KOPT-K1 (cell line): ENCODE data around the gene MYO1B.

Source experiments
- H3K27ac ChIP-seq: fragments of 200-600 bp; sonication (generic); 2 replicates; pipeline ENCODE4 v1.5.1; 2016; ENCODE audit warnings: antibody characterized with exemption, mild to moderate bottlenecking, low read depth, low read length; ENCODE audit not compliant: poor library complexity, severe bottlenecking
- H3K36me3 ChIP-seq: fragments of 200-600 bp; sonication (generic); 2 replicates; pipeline ENCODE4 v1.5.1; 2017; ENCODE audit warnings: antibody characterized with exemption, mild to moderate bottlenecking, low read length, moderate library complexity; ENCODE audit not compliant: insufficient read depth
- H3K9me3 ChIP-seq: fragments of 200-600 bp; sonication (generic); 2 replicates; pipeline ENCODE4 v1.5.1; 2017; ENCODE audit warnings: antibody characterized with exemption, low read length, mild to moderate bottlenecking; ENCODE audit not compliant: insufficient read depth, poor library complexity, severe bottlenecking

The MYO1B gene

DNA sequence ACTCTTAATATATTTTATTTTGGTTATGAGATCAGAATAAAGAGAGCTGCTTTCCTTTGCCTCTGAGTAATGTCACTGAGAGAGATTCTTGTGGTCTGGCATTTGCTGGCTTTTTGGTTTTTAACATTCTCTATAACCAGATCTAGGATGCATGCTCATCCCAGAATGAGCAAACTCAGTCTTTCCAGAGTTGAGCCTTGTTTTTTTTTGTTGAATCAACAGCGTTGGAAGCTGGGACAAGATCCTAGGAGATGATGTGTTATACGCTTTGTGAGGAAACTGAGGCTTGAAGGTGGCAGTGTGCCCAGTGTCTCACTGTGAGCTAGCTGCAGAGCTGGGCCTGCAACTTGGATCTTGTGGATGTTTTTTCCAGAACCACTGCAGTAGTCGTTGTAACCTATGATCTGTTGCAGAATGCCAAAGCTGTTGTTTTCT lies 19.5 kb downstream of the MYO1B start:
- Histone ChIP-seq H3K9me3 (no peaks in the 10 kb centered on the region), H3K36me3 (no peaks in the 10 kb centered on the region), H3K27ac (no peak overlapping the region)

DNA sequence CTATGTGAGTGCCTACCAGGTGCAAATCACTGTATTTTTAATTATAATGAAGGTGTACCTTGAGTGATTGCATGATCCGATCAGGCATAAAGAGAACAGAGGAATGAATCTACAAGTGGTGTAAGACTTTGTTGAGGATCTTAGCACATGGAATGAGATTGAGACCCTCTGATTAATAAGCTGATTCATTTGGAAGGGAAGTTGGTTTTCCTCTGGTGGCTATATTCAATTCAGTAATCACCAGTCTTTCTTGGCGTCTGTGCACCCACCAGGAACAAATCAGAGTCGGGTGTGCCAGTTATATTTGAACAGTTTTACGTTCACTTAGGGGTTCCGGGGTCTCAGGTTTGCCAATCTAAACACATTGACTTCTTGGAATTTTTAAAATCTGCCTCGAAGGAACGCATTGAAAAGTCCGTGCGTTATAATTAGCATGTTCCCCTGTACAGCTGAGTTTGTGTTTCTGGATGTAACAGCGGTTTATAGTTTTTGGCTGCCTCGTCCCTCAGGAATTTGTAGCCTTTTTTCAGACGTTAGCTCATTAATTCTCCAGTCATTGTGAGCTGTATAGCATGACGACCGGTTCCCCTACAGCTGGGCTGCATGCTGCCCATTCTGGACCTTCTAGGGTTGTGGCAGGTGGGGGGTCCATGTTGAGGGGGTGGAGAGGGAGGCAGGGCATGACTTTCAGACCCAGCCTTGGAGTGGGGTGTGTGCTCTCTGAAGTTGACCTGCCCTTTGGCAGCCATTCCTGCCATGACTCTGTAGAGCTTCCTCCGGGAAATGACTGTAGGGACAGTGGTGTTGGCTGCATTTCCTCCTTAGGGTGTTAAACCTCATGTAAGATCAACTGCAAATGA lies 20.3 kb downstream of the MYO1B start:
- no peaks in the 10 kb centered on the region for H3K9me3 ChIP-seq
- H3K36me3 ChIP-seq, result no peaks in the 10 kb centered on the region
- no peak overlapping the region for H3K27ac ChIP-seq

DNA sequence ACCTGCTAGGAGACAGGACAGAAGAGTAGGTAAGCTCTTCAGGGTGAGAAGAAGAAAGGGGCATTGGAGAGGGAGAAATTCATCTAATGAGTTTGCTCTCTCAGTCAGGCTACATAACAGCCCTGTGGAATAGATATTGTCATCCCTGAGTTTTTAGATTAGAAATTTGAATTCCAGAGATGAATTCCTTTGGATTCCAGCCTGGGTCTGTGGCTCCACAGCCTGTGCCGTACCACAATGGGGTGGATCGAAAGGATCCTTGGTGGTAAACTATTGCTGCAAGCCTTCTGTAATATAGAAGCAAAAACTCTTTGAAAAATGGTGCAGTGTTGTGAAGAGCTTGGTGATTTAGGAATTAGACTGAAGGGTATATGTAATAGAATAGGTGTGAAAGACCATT lies 21.0 kb downstream of the MYO1B start:
- no peak overlapping the region for H3K27ac ChIP-seq

DNA sequence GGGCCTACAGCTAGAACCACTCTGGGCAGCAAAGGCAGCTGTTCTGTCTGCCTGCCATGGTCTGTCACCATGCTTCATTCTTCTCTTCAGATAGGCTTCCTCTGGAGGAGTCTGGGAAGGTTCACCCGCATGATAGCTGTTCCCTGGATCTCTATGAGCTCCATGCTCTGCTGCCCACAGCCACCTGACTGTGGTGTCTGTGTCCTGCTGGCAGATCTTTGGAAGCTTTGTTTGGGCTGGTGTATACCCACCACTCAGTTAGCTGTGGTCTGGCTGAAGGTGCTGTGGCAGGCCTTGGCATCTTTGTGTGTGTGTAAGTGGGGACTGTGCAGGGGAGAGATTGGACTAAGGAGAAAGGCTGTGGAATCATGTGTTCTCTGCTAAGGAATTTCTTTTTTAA lies 23.4 kb downstream of the MYO1B start:
- Histone ChIP-seq H3K36me3 (no peaks in the 10 kb centered on the region), H3K27ac (no peak overlapping the region), H3K9me3 (no peaks in the 10 kb centered on the region)

More for the DNA sequence above, 21.0 kb downstream of the MYO1B start:
- H3K9me3 ChIP-seq, result no peaks in the 10 kb centered on the region
- no peaks in the 10 kb centered on the region for H3K36me3 ChIP-seq

DNA sequence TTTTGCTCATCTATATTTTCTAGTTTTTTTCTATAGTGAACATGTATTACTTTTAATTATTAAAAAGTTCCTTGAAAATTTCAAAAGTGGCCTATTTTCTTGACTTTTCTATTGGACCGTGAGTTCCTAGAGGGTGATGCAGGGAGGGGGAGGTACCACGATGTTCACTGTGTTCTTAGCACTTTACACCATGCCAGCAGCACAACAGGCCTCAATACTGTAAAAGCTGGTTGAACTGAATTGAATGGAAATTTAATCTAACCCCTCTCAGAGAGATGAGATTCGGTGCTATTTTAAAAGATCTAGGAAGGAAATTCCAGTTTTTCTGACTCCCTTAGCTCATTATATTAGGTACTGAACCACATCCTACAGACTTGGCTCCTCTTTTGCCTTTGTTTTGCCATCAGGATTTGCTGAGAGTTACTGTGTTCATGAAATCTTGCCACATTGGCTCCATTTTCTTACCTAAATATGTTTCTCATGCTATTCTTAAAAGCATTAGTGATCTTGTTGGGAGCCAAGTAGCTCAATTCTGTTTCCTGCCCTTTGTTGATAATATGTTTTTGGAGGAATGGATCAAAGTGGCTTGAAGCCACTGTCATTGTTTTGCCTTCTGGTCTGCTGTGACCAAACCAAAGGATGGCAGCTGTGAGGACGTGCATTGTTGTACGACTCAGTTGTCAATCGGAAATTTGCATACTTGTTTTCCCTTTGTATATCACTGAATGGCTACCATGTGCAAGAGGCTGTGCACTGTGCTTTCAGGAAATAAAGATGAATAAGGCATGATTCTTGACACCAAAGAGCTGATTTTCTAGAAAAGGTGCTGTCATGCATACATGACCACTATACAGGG lies 25.3 kb downstream of the MYO1B start:
- Histone ChIP-seq H3K36me3 (no peaks in the 10 kb centered on the region), H3K9me3 (no peaks in the 10 kb centered on the region), H3K27ac (no peak overlapping the region)

DNA sequence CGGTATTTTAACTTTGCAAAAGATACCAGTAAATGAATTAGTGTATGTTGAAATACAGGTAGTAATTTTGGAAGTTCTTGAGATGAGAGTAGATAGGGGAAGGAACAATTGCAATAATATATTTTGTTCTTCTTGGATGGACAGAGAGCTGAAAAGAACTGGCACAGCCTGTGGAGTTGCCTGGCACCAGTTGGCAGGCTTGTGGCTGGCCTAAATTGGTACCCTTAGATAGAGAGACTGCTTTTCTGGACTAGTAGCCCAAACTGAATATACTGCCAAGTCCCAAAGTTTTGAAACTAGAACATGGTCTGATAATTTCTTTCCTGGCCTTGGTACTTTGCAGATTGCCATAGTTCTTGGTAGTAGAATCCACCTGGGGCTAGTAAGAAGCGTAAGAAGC lies 26.9 kb downstream of the MYO1B start:
- H3K36me3 ChIP-seq, result no peaks in the 10 kb centered on the region
- no peak overlapping the region for H3K27ac ChIP-seq
- no peaks in the 10 kb centered on the region for H3K9me3 ChIP-seq

DNA sequence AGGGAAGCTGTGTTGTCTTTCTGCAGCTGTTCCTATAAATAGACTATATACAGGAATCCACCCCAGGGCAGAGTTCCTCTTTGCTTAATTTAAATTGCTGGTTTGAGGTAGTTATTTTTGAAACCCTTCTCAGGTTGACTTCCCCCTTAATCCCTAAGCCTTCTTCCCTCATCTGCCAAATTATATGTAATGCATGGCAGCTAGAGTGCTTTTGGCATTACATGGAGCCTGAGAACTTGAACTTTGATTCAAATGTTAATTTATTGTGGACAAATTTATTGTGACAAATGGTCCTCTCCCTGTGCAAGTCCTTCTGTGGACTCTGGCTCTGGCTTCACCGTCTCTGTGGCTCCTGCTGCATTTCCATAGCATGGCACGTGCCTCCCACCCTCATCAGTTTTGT lies 29.2 kb downstream of the MYO1B start:
- Histone ChIP-seq H3K9me3 (no peaks in the 10 kb centered on the region), H3K36me3 (no peaks in the 10 kb centered on the region), H3K27ac (no peak overlapping the region)

DNA sequence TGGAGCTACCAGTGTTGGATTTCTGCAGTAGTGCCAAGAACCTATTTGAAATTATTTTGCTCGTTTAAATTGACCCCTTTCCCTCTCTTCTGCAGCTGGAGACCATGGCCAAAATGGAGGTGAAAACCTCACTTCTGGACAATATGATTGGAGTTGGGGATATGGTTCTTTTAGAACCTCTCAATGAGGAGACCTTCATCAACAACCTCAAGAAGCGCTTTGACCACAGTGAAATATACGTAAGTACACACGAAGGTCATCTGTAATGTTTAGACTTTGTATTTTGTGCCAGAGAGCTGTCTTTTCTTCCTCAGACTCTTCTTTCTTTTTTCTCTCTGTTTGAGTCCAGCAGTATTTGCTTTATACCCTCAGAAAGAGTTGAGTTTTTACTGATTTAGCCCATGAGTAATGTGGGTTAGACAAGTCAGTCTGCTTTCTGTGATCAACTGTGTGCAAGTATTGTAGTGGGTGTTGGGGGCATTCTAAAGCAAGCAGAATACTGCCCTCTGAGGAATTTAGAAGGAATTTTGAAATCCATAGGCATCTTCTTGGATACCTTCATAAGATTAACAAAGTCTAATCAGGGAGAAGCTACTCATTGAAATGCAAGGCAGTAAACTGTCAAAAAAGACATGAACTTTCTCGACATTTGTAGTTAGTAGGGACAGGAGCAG lies 31.7 kb downstream of the MYO1B start:
- no peak overlapping the region for H3K27ac ChIP-seq
- no peaks in the 10 kb centered on the region for H3K9me3 ChIP-seq
- H3K36me3 ChIP-seq, result no peaks in the 10 kb centered on the region

DNA sequence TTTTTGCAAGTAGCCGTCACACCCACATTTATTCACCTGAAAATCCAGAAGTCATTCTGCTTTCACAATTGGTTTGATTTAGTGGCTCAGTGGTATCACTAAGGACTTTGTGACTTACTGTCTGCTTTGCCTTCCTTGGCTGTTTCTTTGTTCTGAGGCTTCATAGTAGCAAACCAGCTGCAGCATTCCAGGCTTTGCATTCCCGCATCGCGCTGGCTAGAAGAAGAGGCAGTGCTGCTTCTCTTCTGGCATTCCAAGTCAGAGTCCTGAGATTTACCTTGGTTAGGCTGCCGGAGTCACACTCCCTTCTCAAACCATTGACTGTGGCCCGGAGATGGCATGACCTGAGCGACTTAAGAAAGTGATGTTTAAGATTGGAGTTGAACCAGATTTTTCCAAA lies 35.1 kb downstream of the MYO1B start:
- H3K27ac ChIP-seq, result no peak overlapping the region
- no peaks in the 10 kb centered on the region for H3K36me3 ChIP-seq
- no peaks in the 10 kb centered on the region for H3K9me3 ChIP-seq

DNA sequence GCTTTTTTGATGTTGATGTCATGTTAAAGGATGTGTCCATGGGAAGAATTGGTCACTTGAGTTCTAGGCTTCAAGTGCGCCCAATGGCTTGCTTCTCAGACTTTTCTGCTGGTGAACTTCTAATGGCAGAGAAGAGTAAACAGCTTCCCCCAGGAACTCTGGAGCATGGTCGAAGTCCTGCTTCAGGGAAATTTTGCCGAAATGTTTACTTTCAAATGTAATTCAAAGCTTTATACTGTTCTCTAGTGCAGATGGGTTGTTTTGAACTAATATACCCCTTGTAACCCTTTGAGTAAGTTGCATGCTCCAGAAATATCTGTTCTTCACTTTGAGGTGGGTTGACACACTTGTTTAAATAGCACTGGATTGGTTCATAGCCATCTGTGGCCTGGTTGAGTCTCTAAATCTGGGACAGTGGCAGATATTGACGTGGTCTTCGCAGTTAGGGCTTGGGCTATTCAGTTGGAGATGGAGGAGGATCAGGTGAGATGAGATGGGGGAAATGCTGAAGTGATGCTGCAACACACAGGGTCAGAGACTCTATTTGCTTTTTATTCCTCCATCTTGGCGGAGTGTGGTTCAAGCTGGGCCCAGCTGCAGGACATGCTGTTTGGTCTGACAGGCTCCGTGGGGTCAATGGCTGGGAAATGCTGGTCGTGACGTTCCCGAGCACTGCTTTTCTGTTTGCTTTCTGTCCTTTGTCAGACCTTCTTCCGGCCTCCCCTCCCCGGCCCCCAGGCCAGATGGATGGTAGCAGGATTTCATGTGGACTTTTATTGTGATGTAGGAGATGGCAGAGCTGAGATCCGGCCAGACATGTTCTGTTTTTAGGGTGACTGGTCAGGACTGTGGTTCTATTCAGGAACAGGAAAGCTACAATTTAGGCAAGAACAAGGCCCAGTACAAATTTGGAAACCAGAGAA lies 35.9 kb downstream of the MYO1B start:
- no peaks in the 10 kb centered on the region for H3K36me3 ChIP-seq
- H3K27ac ChIP-seq, result no peak overlapping the region
- H3K9me3 ChIP-seq, result no peaks in the 10 kb centered on the region

DNA sequence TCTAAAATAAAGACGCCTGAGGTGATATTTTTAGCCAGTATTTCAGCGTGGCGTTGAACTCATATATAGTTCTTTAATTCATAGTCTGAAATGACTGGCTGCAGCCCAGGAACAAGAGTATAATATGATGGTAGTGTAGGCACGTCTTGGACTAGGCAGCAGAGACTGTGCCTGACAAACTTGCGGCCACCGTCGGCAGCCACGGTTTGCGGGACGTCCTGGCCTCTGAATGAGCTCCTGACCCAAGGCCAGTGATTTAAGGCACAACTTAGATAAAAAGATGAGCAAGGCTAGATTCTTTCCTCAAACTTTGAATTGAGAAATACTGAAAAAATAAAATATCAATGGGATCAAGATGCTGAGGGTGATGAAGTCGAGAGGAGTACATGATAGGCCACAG lies 40.0 kb downstream of the MYO1B start:
- Histone ChIP-seq H3K36me3 (no peaks in the 10 kb centered on the region), H3K9me3 (no peaks in the 10 kb centered on the region), H3K27ac (no peak overlapping the region)

DNA sequence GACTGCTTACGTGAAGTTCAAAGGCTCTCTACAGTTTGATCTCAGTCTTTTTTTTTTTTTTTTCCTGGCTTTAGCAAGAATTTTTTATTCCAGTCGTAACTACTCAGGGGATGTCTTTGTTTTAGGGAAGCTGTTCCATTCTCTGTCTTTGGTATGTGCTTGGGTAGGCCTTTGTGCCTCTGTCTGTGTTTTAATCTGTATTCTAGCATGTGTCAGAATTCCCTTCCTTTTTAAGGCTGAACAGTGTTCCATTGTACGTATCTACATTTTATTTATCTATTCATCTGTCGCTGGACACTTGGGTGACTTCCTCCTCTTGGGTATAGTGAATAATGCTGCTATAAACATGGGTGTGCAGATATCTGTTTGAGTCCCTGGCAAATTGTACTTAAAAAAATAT lies 42.6 kb downstream of the MYO1B start:
- no peaks in the 10 kb centered on the region for H3K9me3 ChIP-seq

DNA sequence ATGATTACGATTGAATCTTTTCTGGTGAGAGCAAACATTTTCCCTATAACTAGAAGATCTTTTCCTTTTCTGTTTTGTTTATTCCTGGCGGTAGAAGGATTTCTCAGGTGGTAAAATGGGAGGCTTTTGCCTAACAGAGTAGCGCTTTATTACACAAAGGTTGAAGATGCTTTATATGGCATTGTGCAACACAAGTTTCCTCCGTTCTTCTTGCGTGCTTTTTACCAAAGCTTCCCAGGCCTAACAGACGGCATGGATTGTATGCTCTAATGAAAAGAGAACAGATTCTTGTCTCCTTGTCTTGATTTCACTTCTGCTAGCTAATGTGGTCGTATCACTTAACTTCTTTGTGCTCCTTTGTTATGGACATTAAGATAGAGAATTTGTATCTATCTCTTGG lies 43.8 kb downstream of the MYO1B start:
- Histone ChIP-seq H3K27ac (no peak overlapping the region), H3K36me3 (no peaks in the 10 kb centered on the region), H3K9me3 (no peaks in the 10 kb centered on the region)

More for the DNA sequence above, 42.6 kb downstream of the MYO1B start:
- H3K27ac ChIP-seq, result no peak overlapping the region
- H3K36me3 ChIP-seq, result no peaks in the 10 kb centered on the region

DNA sequence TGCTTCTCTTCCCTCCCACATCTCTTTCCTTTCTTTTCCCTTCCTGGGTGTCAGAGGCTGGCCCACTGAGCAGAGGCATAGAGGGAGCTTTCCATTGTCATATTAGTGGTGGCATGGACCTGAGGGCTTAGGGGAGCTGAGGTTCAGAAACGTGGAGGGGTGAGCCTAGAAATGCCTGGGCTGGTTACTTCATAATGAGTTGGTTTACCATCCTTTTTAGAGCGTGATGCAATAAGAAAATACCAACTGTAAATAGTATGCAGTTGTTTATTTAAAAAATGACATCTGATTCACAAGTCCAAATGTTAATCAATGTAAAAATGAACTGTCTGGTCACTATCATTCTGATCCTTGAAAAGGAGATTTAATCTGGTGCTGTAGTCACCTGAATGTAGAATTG lies 46.3 kb downstream of the MYO1B start:
- Histone ChIP-seq H3K36me3 (no peaks in the 10 kb centered on the region), H3K9me3 (no peaks in the 10 kb centered on the region)

More for the DNA sequence above, 46.3 kb downstream of the MYO1B start:
- no peak overlapping the region for H3K27ac ChIP-seq
